ENCODE measurements around the gene GNA12. TPM values are rescaled to one million over a fixed set of nuclear protein-coding genes. Genes with fewer than 3 reads are reported as not detected.

The GNA12 gene
- total RNA-seq, 2 experiments from 2014 or later = 19.5 to 22.6 TPM

- no peaks in the 10 kb centered on the region for H3K36me3 Mint-ChIP-seq (ENCODE audit: low read depth)
- CTCF ChIA-PET = interaction anchor here (0.6 to 4.4 kb wide), 4 partner anchors 9 to 454 kb away, joined by 3 to 42 read pairs (median 18); no protein-coding TSS in a partner anchor
- H3K27ac Mint-ChIP-seq = no peak overlapping the region
- H3K27me3 Mint-ChIP-seq = no peaks in the 10 kb centered on the region
- H3K9me3 Mint-ChIP-seq (ENCODE audit: low read depth) = no peaks in the 10 kb centered on the region
- no peak overlapping the region for H3K4me3 Mint-ChIP-seq
- H3K4me1 Mint-ChIP-seq = peaks cover 20% of the 10 kb centered on the region
- ATAC-seq (no peak), DNase-seq (no peak)
- POLR2A ChIA-PET = interaction anchor here (0.5 kb wide), 1 partner anchor 276 kb away, joined by 3 read pairs; no protein-coding TSS in a partner anchor
- intact Hi-C loops (cut with DNase I, micrococcal nuclease) = no loop called here
Measured at GRCh38 chr7:2708041-2708440, 136.1 kb downstream of the GNA12 start.

GRCh38 chr7:2707481-2707880, 136.6 kb downstream of the GNA12 start:
- intact Hi-C loops (cut with DNase I, micrococcal nuclease) = no loop called here
- Mint-ChIP-seq H3K4me1 (peaks cover 20% of the 10 kb centered on the region), H3K36me3 (ENCODE audit: low read depth) (no peaks in the 10 kb centered on the region), H3K27ac (no peak overlapping the region), H3K9me3 (ENCODE audit: low read depth) (no peaks in the 10 kb centered on the region), H3K4me3 (no peak overlapping the region), H3K27me3 (no peaks in the 10 kb centered on the region)
- ChIA-PET CTCF (interaction anchor here (0.6 to 1.7 kb wide), 3 partner anchors 12 to 454 kb away, joined by 3 to 7 read pairs (median 3); no protein-coding TSS in a partner anchor), POLR2A (no interaction called here)
- no peak for DNase-seq
- no peak for ATAC-seq

DNA sequence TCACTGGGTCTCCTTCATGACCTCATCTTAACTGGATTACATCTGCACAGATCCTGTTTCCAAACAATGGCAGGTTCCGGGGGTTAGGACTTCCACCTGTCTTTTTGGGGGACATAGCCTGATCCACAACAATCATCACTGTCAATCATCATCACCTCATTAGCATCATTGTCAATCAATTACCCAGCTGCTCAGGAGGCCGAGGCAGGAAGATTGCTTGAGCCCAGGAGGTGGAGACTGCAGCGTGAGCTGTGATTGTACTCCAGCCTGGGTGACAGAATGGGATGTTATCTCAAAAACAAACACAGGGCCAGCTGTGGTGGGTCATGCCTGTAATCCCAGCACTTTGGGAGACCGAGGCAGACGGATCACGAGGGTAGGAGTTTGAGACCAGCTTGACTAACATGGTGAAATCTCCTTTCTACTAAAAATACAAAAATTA, 137.4 kb downstream of the GNA12 start:
- no peaks in the 10 kb centered on the region for H3K27me3 Mint-ChIP-seq
- intact Hi-C loops (cut with DNase I, micrococcal nuclease) = no loop called here
- DNase-seq (no peak), ATAC-seq (no peak)
- H3K36me3 Mint-ChIP-seq (ENCODE audit: low read depth) = no peaks in the 10 kb centered on the region
- H3K4me1 Mint-ChIP-seq = peaks cover 20% of the 10 kb centered on the region
- no peaks in the 10 kb centered on the region for H3K9me3 Mint-ChIP-seq (ENCODE audit: low read depth)
- H3K4me3 Mint-ChIP-seq = no peak overlapping the region
- CTCF ChIA-PET = interaction anchor here (0.7 to 2.1 kb wide), 5 partner anchors 13 to 459 kb away, joined by 3 to 7 read pairs (median 4); no protein-coding TSS in a partner anchor
- POLR2A ChIA-PET = interaction anchor here (0.5 kb wide), 1 partner anchor 11 kb away, joined by 3 read pairs; no protein-coding TSS in a partner anchor
- no peak overlapping the region for H3K27ac Mint-ChIP-seq

DNA sequence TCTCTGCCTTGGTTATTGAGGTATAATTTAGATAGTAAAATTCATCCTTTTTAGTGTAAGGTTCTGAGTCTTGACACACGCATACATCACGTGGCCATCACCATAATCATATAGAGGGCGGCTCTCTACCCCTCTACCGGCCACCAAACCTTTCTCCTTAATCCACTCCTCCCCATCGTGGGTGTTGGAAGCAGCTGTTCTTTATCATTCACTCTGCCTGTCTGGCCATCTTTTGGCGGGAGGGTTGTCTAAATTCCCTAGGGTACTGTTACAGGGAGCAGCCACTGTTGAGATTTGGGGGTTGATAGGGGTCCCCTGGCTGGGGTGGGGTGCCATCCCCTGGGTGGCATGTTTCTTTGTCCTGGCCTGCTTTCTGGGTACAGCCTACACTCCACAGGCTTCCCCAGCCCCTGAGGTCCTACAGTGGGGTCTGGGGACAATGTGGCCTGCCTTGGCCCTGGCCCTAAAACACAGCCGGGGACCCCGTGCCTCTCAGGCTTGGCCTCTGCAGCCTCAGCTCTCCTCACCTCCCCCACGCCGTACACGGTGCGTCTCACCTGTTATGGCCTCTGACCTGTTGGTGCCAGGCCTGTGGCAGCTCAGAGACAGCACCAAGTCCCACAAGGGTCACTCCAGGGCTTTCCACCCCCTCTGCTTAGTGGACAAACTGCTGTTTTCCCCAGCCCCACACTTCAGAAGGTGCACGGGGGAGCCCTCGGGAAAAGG, 138.6 kb downstream of the GNA12 start:
- DNase-seq (no peak), ATAC-seq (no peak)
- no peak overlapping the region for H3K27ac Mint-ChIP-seq
- no peaks in the 10 kb centered on the region for H3K9me3 Mint-ChIP-seq (ENCODE audit: low read depth)
- peaks cover 12% of the 10 kb centered on the region for H3K4me1 Mint-ChIP-seq
- H3K4me3 Mint-ChIP-seq = no peak overlapping the region
- ChIA-PET CTCF (interaction anchor here (0.7 to 2.1 kb wide), 5 partner anchors 14 to 249 kb away, joined by 3 to 7 read pairs (median 4); no protein-coding TSS in a partner anchor), POLR2A (interaction anchor here (0.6 kb wide), 1 partner anchor 24 kb away, joined by 13 read pairs; no protein-coding TSS in a partner anchor)
- intact Hi-C loops (cut with DNase I, micrococcal nuclease) = no loop called here
- no peaks in the 10 kb centered on the region for H3K27me3 Mint-ChIP-seq
- H3K36me3 Mint-ChIP-seq (ENCODE audit: low read depth) = no peaks in the 10 kb centered on the region

GRCh38 chr7:2702594-2702957, 141.5 kb downstream of the GNA12 start:
- Mint-ChIP-seq H3K27ac (no peak overlapping the region), H3K9me3 (ENCODE audit: low read depth) (no peaks in the 10 kb centered on the region), H3K4me3 (no peak overlapping the region), H3K4me1 (peaks cover 20% of the 10 kb centered on the region), H3K36me3 (ENCODE audit: low read depth) (no peaks in the 10 kb centered on the region), H3K27me3 (no peaks in the 10 kb centered on the region)
- intact Hi-C loops (cut with DNase I, micrococcal nuclease) = no loop called here
- POLR2A ChIA-PET = no interaction called here
- no peak for ATAC-seq
- CTCF ChIA-PET = no interaction called here
- no peak for DNase-seq

DNA sequence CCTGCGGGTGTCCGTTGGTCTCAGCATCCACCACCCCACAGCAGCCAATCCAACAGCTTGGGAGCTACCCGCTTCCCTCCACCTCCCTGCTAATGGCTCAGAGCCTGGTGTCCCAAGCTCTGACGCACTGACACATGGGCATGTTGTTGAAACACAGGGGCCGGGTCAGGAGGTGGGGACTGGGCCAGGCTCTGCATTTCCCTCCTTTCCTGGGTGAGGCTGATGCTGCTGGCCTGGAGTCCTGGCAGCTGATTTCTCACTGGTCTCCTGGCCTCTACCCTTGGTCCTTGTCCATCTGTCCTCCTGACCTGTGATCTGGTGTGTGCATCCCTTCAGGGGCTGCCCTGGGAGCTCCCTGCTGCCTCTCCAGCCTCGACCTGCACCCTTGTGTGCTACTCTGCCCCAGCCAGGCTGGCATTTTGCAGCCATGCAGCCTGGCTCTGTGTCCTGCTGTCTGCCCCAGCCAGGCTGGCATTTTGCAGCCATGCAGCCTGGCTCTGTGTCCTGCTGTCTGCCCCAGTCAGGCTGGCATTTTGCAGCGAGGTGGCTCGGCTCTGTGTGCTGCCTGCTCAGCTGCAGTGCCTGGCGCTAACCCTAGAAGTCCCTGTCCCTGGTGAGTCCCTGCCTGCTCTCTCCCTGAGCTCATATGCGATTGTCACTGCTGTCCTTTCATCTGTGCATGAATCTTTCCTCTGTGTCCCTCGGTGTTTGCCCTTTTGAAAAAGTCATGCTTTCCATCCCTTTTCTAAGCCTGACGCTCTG, 142.1 kb downstream of the GNA12 start:
- no peaks in the 10 kb centered on the region for H3K9me3 Mint-ChIP-seq (ENCODE audit: low read depth)
- no peak overlapping the region for H3K4me3 Mint-ChIP-seq
- ATAC-seq = no peak
- ChIA-PET POLR2A (no interaction called here), CTCF (interaction anchor here (0.6 to 1.7 kb wide), 2 partner anchors 8 to 903 kb away, joined by 3 to 5 read pairs; no protein-coding TSS in a partner anchor)
- no peaks in the 10 kb centered on the region for H3K27me3 Mint-ChIP-seq
- H3K27ac Mint-ChIP-seq = no peak overlapping the region
- H3K4me1 Mint-ChIP-seq = peaks cover 20% of the 10 kb centered on the region
- no peak for DNase-seq
- no peaks in the 10 kb centered on the region for H3K36me3 Mint-ChIP-seq (ENCODE audit: low read depth)
- intact Hi-C loops (cut with DNase I, micrococcal nuclease) = no loop called here

GRCh38 chr7:2701424-2701823, 142.7 kb downstream of the GNA12 start:
- H3K4me3 Mint-ChIP-seq = no peak overlapping the region
- H3K4me1 Mint-ChIP-seq = peaks cover 20% of the 10 kb centered on the region
- ChIA-PET POLR2A (no interaction called here), CTCF (interaction anchor here (0.6 to 1.7 kb wide), 2 partner anchors 9 to 902 kb away, joined by 3 to 5 read pairs; no protein-coding TSS in a partner anchor)
- ATAC-seq (no peak), DNase-seq (no peak)
- H3K27ac Mint-ChIP-seq = no peak overlapping the region
- H3K9me3 Mint-ChIP-seq (ENCODE audit: low read depth) = no peaks in the 10 kb centered on the region
- no peaks in the 10 kb centered on the region for H3K27me3 Mint-ChIP-seq
- no peaks in the 10 kb centered on the region for H3K36me3 Mint-ChIP-seq (ENCODE audit: low read depth)
- intact Hi-C loops (cut with DNase I, micrococcal nuclease) = no loop called here

- no peaks in the 10 kb centered on the region for H3K36me3 Mint-ChIP-seq (ENCODE audit: low read depth)
- no peak overlapping the region for H3K4me3 Mint-ChIP-seq
- no peaks in the 10 kb centered on the region for H3K9me3 Mint-ChIP-seq (ENCODE audit: low read depth)
- ChIA-PET POLR2A (no interaction called here), CTCF (interaction anchor here (1.0 to 3.4 kb wide), 4 partner anchors 10 to 249 kb away, joined by 3 to 42 read pairs (median 4); no protein-coding TSS in a partner anchor)
- DNase-seq (no peak), ATAC-seq (no peak)
- H3K4me1 Mint-ChIP-seq = peaks cover 20% of the 10 kb centered on the region
- no peak overlapping the region for H3K27ac Mint-ChIP-seq
- intact Hi-C loops (cut with DNase I, micrococcal nuclease) = no loop called here
- H3K27me3 Mint-ChIP-seq = no peaks in the 10 kb centered on the region
Measured at GRCh38 chr7:2700141-2700850, 143.8 kb downstream of the GNA12 start.

DNA sequence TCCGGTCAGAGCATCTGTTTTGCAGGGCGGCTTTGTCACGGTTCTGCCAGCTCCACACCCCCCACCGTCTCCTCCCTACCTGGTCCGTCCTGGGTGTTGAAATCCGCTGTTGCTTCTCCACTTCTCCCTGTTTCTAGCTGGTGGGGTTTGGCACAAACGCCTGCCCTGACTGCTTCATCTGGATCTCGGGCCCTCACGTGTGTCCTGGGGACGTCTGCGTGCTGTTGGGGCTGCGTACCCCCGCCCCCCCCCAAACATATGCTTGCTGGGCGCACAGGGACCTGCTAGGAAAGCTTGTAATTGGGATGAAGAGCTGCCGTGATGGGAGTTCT, 144.9 kb downstream of the GNA12 start:
- DNase-seq = no peak
- Mint-ChIP-seq H3K36me3 (ENCODE audit: low read depth) (no peaks in the 10 kb centered on the region), H3K4me3 (peak overlapping the region; percentile 47), H3K27me3 (no peaks in the 10 kb centered on the region), H3K4me1 (peaks cover 20% of the 10 kb centered on the region), H3K27ac (no peak overlapping the region), H3K9me3 (ENCODE audit: low read depth) (no peaks in the 10 kb centered on the region)
- ChIA-PET CTCF (interaction anchor here (0.7 to 3.4 kb wide), 9 partner anchors 10 to 248 kb away, joined by 3 to 42 read pairs (median 3); no protein-coding TSS in a partner anchor), POLR2A (interaction anchor here (0.6 to 1.0 kb wide), 2 partner anchors 17 to 233 kb away, joined by 3 read pairs; no protein-coding TSS in a partner anchor)
- intact Hi-C loops (cut with DNase I, micrococcal nuclease) = no loop called here
- no peak for ATAC-seq

- intact Hi-C loops (cut with DNase I, micrococcal nuclease) = no loop called here
- peak overlapping the region; percentile 47 for H3K4me3 Mint-ChIP-seq
- ChIA-PET POLR2A (interaction anchor here (0.6 to 1.0 kb wide), 2 partner anchors 17 to 234 kb away, joined by 3 read pairs; no protein-coding TSS in a partner anchor), CTCF (interaction anchor here (0.6 to 3.4 kb wide), 8 partner anchors 10 to 52 kb away, joined by 3 to 42 read pairs (median 3); no protein-coding TSS in a partner anchor)
- H3K36me3 Mint-ChIP-seq (ENCODE audit: low read depth) = no peaks in the 10 kb centered on the region
- H3K9me3 Mint-ChIP-seq (ENCODE audit: low read depth) = no peaks in the 10 kb centered on the region
- no peak overlapping the region for H3K27ac Mint-ChIP-seq
- no peaks in the 10 kb centered on the region for H3K27me3 Mint-ChIP-seq
- peaks cover 20% of the 10 kb centered on the region for H3K4me1 Mint-ChIP-seq
- ATAC-seq (peak; percentile 94), DNase-seq (peak; percentile 76)
Measured at GRCh38 chr7:2698581-2699288, 145.4 kb downstream of the GNA12 start.

All from activated CD4-positive, alpha-beta T cell treated with anti-CD3 and anti-CD28 coated beads for 36 hours (primary cell).